ENCODE data around the gene GJA9. TPM values are rescaled to one million over a fixed set of nuclear protein-coding genes. Genes with fewer than 3 reads are reported as not detected.
A peak's percentile ranks its signal among the peaks of the same experiment; 100 is the strongest.

Gene GJA9
- total RNA-seq, 4 donors from 2014 or later: not detected

DNA sequence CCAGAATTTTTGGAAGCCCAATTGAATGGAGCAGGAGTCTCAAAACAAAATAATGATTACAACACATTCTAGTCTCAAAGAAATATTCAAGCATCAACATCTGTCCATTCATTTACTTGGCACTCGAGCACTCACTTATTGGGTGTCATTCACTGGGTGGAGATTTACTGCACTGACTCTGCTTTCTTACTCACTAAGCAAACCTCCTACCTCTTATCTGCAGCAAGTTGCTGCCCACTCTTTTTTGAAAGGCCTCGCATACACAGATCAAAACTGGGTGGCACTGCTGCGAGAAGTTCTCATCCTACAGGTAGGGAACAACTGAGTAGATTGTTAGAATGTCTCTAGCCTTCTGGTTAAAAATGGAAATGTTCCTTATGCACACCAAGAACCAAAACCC, 42.2 kb upstream of the GJA9 start:
- Histone ChIP-seq H3K9me3 (no peaks in the 10 kb centered on the region), H3K27ac (no peak overlapping the region), H3K36me3 (no peaks in the 10 kb centered on the region), H3K4me1 (no peaks in the 10 kb centered on the region), H3K27me3 (no peaks in the 10 kb centered on the region), H3K4me3 (no peak overlapping the region)
- TF ChIP-seq CTCF (IDR thresholded peaks at IDR 0.05): no peak
- intact Hi-C loops (cut with DNase I; ENCODE audit: low total_unique reads): no loop called here
- no peak for DNase-seq

GRCh38 chr1:38919130-38919529, 37.7 kb upstream of the GJA9 start:
- intact Hi-C loops (cut with DNase I; ENCODE audit: low total_unique reads): no loop called here
- Histone ChIP-seq H3K4me3 (no peak overlapping the region), H3K27me3 (no peaks in the 10 kb centered on the region), H3K9me3 (no peaks in the 10 kb centered on the region), H3K27ac (no peak overlapping the region), H3K36me3 (no peaks in the 10 kb centered on the region), H3K4me1 (no peaks in the 10 kb centered on the region)
- DNase-seq: peak in 1 of 2 donors; percentile 29
- TF ChIP-seq CTCF (IDR thresholded peaks at IDR 0.05): no peak
- no peak for TF ChIP-seq POLR2A (IDR thresholded peaks at IDR 0.05)

GRCh38 chr1:38918568-38918967, 37.2 kb upstream of the GJA9 start:
- intact Hi-C loops (cut with DNase I; ENCODE audit: low total_unique reads): no loop called here
- no peak for DNase-seq
- Histone ChIP-seq H3K27ac (no peak overlapping the region), H3K9me3 (no peaks in the 10 kb centered on the region), H3K27me3 (no peaks in the 10 kb centered on the region), H3K4me3 (no peak overlapping the region), H3K36me3 (no peaks in the 10 kb centered on the region), H3K4me1 (no peaks in the 10 kb centered on the region)
- TF ChIP-seq POLR2A (IDR thresholded peaks at IDR 0.05) (no peak), CTCF (IDR thresholded peaks at IDR 0.05) (no peak)

DNA sequence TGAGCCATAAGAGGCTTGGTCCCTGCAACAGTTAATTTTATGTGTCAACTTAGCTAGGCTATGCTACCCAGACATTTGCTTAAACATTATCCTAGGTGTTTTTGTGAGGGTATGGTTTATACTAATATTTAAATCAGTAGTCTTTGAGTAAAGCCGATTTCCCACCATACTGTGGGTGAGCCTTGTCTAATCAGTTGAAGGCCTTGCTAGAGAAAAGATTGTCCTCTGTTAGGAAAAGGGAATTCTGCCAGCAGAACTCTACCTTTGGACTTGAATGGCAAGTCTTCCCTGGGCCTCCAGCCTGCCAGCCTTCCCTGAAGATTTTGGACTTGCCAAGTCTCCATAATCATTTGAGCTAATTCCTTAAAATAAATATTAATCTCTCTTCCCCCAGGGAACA, 36.4 kb upstream of the GJA9 start:
- Histone ChIP-seq H3K27me3 (no peaks in the 10 kb centered on the region), H3K4me3 (no peak overlapping the region), H3K9me3 (no peaks in the 10 kb centered on the region), H3K27ac (no peak overlapping the region), H3K4me1 (no peaks in the 10 kb centered on the region), H3K36me3 (no peaks in the 10 kb centered on the region)
- no peak for TF ChIP-seq CTCF (IDR thresholded peaks at IDR 0.05)
- intact Hi-C loops (cut with DNase I; ENCODE audit: low total_unique reads): no loop called here
- no peak for DNase-seq

GRCh38 chr1:38917337-38917736, 36.0 kb upstream of the GJA9 start:
- Histone ChIP-seq H3K4me3 (no peak overlapping the region), H3K4me1 (no peaks in the 10 kb centered on the region), H3K36me3 (no peaks in the 10 kb centered on the region), H3K27me3 (no peaks in the 10 kb centered on the region), H3K9me3 (no peaks in the 10 kb centered on the region), H3K27ac (no peak overlapping the region)
- DNase-seq: no peak
- no peak for TF ChIP-seq CTCF (IDR thresholded peaks at IDR 0.05)
- no peak for TF ChIP-seq POLR2A (IDR thresholded peaks at IDR 0.05)
- intact Hi-C loops (cut with DNase I; ENCODE audit: low total_unique reads): no loop called here
